Inflammatory macrophage treated with lipopolysaccharide for 1 hour (primary cell): Measurements from ENCODE around the gene GRK2.

ENCODE experiments used
- DNase-seq, 2 donors: peaks; one replicate each; pipeline ENCODE4 v3.0.0-alpha.2; 2020 to 2022

GRK2 gene

GRCh38 chr11:67301951-67302516 lies 35.8 kb downstream of the GRK2 start:
- peak in 1 of 2 donors; percentile 38 for DNase-seq

GRCh38 chr11:67302571-67303131 lies 36.4 kb downstream of the GRK2 start:
- no peak for DNase-seq

- peak in 1 of 2 donors; percentile 46 for DNase-seq
These were observed 37.0 kb downstream of the GRK2 start, which contains the start of gene SSH3 for GRCh38 chr11:67303132-67303834. Gene SSH3 (plus strand): TSS chr11:67303530. CDS start chr11:67303626, 96 bp downstream.

- no peak for DNase-seq
These were observed 37.6 kb downstream of the GRK2 start for GRCh38 chr11:67303835-67304411.

- no peak for DNase-seq
These were observed 38.3 kb downstream of the GRK2 start for GRCh38 chr11:67304511-67305113.

- no peak for DNase-seq
These were observed 40.7 kb downstream of the GRK2 start for GRCh38 chr11:67306769-67307544.

DNA sequence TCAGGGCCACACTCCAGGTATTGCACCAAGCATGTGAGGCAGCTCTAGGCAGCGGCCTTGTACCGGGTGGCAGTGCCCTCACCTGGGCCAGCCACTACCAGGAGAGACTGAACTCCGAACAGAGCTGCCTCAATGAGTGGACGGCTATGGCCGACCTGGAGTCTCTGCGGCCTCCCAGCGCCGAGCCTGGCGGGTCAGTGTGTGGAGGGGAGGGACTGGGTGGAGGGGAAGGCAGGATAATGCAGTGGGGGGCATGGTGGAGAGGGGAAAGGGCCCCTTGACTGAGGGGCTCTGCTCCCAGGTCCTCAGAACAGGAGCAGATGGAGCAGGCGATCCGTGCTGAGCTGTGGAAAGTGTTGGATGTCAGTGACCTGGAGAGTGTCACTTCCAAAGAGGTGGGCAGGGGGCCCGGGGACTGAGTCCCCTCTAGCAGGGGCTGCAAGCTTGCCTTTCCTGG lies 41.3 kb downstream of the GRK2 start:
- no peak for DNase-seq

DNA sequence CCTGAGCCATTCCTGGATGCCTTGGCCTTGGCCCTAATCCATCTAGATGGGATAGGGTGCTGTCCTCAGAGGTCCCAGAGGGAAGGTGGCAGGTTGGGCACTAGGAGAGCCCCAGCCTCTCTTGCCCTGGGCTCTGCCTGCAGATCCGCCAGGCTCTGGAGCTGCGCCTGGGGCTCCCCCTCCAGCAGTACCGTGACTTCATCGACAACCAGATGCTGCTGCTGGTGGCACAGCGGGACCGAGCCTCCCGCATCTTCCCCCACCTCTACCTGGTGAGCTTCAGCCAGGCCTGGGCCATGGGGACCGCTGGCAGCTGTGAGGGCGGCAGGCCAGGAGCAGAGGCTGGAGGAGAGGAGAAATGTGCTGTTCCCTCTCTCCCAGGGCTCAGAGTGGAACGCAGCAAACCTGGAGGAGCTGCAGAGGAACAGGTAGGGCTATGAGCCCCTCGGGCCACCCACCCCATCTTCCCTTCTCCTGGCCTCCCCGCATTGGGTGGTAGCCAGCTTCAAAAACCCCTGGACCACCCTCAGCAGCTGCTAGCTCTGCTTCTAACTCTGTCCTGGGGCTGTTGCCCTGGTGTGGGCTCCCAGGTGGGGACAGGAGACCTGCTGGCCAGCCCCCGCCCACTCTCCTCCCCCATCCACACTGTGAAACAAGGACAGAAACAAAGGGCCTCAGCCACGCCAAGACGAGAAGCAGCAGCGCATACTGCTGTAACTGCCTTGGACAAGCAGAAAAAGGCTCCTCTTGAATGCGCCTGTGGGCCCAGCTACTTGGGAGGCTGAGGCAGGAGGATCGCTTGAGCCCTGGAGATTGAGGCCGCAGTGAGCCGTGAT lies 42.0 kb downstream of the GRK2 start:
- no peak for DNase-seq

DNA sequence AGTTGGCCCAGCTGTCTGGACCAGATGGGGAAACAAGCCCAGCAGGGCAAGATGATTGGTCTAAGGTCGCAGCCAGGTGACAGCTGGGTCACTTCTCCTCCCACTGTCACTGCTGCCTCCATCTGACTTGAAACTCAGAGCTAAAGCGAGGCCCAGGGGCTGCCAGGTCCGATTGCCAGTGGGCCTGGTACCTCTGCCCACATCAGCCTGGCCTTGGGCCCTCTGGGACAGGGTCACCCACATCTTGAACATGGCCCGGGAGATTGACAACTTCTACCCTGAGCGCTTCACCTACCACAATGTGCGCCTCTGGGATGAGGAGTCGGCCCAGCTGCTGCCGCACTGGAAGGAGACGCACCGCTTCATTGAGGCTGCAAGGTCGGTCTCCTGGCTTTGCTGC lies 42.9 kb downstream of the GRK2 start:
- no peak for DNase-seq

DNA sequence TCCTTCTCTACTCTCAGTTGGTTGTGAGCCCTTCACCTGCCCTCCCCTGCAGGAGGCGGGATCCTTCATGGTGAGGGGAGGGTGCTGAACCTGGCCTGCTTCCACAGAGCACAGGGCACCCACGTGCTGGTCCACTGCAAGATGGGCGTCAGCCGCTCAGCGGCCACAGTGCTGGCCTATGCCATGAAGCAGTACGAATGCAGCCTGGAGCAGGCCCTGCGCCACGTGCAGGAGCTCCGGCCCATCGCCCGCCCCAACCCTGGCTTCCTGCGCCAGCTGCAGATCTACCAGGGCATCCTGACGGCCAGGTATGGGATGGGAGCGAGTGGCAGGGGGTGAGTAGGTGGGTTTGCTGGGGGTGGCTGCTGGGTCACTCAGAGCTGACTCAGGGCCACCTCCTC lies 43.4 kb downstream of the GRK2 start:
- no peak for DNase-seq

DNA sequence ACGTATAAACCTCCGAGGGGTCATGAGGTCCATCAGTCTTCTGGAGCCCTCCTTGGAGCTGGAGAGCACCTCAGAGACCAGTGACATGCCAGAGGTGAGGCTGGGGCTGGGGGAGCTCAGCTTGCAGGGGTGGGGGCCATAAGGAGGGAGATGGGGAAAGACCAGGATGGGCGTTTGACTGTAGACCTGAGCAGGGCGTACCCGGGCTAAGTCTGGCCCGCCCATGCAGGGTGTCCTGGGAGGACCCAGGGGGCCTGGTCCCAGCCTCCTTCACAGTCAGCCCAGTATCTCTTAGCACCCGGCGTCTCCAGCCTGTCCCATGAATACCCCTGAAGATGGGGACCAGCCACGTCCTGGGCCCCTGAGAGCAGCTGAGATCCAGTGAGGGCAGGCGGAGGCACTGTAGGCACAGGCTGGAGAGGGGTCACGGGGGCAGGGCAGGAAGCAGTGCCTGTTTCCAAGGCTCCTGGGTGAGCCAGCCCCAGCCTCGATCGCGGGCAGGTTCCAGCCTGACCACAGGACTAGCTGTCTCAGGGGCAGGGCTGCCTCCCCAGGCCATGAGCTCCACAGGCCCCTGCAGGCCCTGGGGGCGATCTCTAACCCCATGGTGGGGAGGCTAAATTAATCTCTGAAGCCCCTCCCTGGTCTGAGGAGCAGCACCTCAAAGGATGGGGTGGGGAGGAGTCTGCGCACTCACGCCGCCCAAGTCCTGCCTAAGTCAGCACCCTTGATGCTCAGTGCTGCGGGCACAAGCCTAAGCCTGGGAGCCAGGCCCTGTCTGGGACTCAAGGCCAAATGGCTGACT lies 44.2 kb downstream of the GRK2 start:
- DNase-seq, result no peak

GRCh38 chr11:67311051-67311555 lies 44.8 kb downstream of the GRK2 start:
- DNase-seq, result no peak

- DNase-seq, result no peak
These were observed 45.3 kb downstream of the GRK2 start for GRCh38 chr11:67311556-67312082.

GRCh38 chr11:67312187-67313021 lies 46.1 kb downstream of the GRK2 start:
- peak; percentile 25 to 31 for DNase-seq

DNA sequence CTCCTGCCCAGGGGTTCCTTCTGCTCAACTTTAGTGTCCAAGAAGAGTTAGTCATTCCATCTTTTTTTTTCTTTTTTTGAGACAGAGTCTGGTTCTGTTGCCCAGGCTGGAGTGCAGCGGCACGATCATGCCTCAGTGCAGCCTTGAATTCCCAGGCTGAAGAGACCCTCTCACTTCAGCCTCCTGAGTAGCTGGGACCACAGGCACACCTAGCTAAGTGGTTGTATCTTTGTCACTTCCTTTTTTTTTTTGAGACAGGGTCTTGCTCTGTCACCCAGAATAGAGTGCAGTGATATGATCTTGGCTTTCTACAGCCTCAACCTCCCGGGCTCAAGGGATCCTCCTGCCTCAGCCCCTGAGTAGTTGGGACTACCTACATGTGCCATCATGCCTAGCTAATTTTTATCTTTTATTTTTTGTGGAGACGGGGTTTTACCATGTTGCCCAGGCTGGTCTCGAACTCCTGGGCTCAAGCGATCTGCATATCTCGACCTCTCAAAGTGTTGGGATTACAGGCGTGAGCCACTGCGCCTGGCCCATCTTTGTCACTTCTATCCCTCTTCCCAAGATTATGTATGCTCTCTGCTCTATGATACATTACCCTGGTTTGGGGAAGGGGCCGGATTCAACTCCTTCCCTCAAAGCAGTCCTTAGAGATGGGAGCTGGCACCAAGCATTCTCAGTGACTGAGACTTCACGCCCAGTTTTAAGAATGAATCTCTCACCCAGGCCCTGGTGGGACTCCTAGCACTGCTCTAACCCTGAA lies 47.0 kb downstream of the GRK2 start:
- no peak for DNase-seq

GRCh38 chr11:67314218-67314617 lies 47.9 kb downstream of the GRK2 start:
- no peak for DNase-seq

DNA sequence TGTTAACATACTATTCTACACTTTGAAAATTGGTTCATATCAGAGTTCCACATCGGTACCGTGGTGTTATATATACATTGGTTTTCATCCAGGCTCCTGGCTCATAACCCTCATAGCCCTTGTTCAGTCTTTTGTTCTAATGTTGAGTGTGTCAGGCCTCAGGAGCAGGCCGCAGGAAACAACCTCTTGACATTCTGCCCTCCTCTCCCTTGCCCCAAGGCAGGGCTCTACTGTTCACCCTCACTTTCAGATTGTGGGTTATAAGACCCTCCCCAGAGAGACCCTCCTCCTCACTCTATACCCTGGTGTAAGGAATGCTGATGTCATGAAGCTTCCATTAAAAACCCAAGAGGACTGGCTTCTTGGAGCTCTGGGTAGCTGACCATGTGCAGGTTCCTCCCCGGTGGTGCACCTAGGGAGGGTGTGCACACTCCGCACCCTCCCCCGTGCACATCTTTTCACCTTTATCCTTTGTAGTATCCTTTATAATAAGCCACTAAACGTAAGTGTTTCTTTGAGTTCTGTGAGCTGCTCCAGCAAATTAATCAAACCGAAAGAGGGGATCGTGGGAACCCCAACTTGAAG lies 49.1 kb downstream of the GRK2 start:
- no peak for DNase-seq

DNA sequence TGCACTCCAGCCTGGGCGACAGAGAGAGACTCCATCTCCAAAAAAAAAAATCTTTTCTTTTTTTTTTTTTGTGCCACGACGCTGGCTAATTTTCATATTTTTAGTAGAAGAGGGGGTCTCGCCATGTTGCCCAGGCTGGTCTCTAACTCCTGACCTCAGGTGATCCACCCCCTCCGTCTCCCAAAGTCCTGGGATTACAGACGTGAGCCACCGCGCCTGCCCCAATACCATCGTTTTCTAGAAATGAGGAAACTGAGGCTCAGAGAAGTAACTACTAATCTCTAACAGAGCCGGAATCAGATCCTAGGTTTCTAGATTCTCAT lies 50.6 kb downstream of the GRK2 start:
- DNase-seq, result no peak
